HG03103 (cell line): Measurements from ENCODE around the gene GPX4.

Experiments
- ATAC-seq: cut with Tn5 transposase; IDR thresholded peaks from one replicate; pipeline ENCODE4 v1.9.1; 2021; ENCODE audit warnings: low read depth; ENCODE audit not compliant: unreplicated experiment

GPX4 gene

DNA sequence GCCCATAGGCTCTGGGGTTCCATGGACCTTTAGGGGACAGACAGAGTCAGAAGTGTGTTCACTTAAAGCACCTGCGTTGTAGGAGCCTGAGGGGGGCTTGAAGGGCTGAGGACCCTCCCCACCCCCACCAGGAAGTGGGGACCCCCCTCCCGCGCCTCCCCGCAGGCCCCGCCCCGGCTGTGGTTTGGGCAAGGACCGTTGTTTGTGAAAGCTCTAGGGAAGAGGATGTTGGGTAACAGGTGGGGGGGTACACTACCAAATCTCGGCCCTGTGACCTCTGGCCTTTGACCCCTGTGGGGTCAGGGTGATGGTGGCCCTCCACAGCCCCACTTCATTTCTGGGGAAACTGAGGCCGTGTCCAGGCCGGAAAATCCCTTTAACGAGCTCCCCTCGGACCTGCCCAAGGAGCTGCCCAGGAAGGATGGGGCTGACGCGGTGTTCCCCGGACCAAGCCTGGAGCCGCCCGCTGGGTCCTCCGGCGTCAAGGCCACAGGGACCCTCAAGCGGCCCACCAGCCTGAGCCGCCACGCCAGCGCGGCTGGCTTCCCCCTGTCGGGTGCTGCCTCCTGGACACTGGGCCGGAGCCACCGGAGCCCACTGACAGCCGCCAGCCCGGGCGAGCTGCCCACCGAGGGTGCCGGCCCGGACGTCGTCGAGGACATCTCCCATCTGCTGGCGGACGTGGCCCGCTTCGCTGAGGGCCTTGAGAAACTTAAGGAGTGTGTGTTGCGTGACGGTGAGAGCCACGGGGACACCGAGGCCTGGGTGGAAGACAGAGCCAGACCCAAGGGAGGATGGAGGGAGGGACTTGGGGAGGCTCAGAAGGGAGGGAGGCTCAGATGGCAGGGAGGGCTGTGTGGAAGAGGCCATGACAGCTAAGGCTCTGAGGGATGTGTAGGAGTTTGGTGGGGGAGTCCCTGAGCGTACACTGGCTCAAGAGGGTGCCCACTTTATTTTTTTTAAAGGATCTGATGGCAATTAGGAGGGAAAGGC is 35.5 kb upstream of the GPX4 start:
- ATAC-seq, result no peak

DNA sequence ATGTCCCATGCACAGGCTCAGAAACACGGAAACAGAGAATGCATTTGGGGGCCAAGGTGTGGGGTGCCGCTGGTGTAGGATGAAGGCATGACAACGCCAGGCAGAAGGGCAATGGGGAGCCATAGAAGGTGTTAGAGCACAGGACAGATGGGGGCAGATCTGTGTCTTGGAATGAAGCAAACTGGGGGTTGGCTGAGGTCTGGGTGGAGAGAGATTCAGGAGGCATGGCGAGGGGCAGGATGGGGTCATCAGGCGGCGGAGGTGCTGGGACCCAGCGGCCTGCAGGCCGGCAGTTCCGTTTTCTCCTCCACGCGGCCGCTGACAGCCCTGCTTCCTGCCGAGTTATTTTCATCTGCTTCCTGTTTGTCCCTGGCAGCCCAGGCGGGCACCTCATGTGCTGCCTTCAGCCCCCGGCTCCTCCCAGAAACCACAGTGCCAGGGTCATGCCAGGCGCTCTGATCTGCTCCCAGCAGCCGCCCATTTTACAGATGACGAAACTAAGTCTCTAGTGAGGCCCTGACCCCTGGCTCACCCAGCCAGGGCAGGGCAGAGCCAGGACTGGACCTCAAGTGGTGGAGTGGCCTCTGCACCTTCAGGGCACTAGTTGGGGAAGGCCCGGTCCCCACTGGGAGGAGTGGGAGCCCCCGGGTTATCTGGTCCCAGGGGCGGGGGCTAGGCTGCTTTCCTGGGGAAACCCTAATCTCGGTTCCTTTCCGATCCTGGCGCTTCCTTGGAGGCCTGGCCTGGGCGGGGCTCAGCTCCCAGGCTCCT is 34.6 kb upstream of the GPX4 start:
- ATAC-seq, result no peak

DNA sequence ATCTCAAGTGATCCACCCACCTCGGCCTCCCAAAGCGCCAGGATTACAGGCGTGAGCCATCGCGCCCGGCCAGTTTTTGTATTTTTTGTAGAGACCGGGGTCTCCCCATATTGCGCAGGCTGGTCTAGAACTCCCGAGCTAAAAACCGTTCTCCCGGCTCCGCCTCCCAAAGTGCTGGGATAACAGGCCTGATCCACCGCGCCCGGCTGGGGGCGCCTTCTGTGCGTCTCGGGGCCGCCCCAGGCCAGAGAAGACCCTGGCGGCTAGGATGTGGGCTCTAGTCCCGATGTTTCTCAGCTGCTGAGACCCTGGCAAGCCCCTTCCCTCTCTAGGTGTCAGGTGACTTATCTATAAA is 33.2 kb upstream of the GPX4 start:
- ATAC-seq, result no peak

DNA sequence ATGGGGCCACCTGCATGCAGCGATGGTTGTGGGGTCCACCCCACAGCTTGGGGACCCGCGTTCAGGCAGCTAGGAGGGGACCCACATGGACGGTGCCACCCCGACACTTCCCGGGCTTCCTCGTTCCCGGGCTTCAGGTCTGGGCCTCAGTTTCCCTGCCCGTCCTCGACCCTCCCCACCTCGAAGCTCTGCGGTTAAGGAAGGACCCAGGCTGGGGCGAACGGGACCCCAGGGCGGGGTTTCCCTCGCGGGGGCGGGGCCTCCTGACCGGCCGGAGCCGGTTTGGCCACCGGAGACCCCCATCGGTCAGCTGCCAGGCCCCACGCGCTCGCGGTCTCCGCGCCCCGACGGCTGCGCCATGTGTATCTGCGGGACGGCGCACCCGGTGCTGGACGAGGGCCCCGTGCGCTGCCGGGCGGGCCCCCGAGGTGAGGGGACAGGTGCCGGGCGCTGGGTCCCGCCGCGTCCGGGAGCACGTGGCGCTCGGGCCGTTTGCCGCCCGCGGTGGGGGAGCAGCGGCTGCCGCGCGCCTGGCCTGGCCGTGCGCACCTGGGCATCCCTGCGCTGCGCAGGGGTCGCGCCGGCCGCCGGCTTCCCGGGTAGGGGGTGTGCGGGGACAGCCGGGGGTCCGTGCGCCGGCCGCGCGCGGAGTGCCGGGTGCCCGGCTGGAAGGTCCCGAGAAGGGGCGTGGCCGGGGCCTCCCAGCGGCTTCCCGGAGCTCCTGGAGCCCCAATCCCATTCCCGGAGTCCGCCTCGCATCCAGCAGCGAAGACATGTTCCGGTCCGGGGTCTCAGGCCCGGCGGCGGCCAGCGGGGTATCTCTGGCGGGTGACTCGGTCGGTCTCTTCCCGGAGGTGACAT is 32.6 kb upstream of the GPX4 start:
- ATAC-seq, result no peak

DNA sequence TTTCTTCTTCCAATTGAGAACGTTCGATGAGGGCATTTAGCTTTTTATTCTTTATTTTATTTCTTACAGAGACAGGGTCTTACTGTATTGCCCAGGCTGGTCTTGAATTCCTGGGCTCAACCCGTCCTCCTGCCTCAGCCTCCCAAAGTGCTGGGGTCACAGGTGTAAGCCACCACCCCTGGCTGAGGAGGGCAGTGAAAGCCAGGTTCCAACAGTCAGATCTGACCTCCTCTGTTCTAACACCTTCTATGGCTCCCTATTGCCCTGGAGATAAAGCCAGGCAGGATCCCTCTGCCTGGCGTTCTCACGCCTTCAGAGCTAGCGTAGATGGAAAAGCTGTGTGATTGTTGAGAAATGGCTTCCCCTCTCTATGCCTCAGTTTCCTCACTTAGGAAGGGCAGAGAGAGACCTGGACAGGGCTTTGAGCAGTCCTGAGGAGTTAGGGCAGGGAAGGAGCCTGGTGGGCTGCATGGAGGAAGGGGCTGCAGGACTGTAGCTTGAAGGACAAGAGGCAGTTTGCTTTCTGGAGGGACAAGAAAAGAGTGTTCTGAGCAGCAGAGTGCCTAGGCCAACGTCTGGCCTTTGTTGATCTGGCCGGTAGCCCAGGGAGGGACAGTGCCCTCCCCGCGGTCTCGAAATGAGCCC is 31.3 kb upstream of the GPX4 start:
- ATAC-seq, result no peak

DNA sequence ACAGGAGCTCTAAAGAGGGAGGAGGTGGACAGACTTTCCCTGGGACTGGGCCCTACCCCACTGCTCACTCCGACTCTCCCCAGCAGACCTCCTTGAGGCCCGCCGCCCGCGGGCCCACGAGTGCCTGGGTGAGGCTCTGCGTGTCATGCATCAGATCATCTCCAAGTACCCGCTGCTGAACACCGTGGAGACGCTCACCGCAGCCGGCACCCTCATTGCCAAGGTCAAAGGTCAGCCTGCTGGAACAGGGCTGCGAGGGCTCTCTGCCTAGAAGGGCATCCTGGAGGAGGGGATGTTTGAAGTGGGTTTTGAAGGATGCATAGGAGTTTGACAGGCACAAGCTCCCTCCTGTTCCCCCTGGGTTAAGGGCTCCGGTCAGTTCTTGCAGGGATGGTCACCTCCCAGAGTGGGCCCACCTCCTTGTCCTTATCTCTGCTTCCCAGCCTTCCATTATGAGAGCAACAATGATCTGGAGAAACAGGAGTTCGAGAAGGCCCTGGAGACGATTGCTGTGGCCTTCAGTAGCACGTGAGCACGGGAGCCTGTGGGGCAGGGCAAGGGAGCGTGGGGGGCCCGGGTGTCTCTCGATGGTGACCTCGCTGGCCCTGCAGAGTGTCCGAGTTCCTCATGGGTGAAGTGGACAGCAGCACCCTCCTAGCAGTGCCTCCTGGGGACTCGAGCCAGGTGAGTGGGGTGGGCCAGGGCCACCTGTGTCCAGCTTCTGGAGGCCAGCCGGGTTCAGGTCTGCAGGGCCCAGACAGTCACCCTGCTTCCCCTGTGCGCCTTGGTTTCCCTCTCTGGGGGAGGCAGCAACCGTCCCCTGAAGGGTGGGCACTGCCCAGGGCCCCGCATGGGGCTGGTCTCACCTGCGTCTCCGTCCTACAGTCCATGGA is 30.5 kb upstream of the GPX4 start:
- no peak for ATAC-seq

DNA sequence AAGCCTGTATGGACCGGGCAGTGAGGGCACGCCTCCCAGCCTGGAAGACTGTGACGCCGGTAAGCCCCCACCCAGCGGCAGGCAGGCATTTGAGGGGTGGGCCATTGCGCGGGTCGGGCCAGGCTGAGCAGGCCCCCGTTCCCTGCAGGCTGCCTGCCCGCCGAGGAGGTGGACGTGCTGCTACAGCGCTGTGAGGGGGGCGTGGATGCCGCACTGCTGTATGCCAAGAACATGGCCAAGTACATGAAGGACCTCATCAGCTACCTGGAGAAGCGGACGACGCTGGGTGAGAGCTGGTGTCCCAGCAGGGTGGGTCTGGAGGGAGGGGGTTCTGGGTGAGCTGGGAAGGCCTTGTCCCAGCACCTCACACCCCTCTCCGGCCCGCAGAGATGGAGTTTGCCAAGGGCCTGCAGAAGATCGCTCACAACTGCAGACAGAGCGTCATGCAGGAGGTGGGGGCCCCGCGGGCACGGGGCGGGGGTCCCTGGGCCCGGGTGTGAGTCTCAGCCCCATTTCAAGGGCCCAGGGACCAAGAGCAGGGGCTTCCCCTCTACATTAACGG is 29.8 kb upstream of the GPX4 start:
- ATAC-seq, result no peak

DNA sequence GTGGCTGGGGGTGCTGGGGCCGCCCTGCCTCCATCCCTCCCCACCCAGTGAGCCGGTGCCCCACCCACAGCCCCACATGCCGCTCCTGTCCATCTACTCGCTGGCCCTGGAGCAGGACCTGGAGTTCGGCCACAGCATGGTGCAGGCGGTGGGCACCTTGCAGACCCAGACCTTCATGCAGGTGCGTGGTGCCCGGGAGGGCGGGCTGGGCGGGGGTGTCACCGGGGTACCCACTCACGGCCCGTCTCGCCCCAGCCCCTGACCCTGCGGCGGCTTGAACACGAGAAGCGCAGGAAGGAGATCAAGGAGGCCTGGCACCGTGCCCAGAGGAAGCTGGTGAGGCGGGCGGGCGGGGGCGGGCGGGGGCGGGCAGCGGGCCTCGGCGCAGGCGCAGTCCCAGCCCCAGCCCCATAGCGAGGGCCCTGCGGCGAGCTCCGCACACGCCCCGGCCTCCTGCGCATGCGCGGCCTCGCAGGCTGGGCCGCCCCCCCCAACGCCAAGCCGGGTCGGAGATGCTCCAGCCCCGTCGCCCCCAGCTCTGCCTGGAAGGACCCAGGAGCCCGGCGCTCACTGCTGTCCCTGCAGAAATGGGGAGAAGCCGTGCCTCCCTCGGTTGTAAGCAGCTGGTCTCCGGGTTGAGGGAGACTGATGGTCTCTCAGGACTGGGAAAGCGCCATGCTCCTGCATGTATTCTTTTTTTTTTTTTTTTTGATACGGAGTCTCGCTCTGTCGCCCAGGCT is 29.1 kb upstream of the GPX4 start:
- ATAC-seq, result no peak

DNA sequence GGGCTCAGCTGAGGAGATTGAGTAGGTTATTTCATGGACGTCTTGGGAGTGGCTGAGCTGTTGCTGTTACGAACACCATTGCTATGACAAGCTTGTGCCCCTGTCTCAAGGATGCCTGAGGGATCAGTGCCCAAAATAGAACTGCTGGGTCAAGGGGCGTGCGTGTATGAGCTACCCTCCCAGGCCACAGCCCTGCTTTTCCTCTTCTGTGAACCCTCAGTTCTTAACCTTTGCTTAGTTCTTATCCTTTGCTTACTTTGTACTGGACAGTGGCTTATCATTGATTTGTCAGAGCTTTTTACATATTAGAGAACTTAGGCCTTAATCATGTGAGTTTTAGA is 27.8 kb upstream of the GPX4 start:
- ATAC-seq, result no peak

DNA sequence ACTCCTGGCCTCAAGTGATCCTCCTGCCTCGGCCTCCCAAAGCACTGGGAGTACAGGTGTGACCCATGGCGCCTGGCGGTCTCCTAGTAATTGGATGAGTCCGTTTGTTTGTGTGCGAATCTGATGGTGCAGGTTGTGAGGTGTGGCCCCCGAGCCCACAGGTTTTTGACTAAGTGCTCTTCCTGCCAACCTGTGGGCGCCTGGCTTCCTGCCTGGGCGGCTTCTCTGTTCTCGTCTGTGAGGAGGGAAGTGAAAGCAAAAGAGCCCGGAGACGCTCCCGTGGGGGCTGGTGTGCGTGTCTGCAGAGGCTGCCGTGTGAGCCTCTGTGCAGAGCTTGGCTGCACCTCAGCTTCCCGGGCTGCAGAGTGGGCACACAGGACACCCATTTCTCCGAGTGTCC is 26.8 kb upstream of the GPX4 start:
- peak; percentile 59 for ATAC-seq

DNA sequence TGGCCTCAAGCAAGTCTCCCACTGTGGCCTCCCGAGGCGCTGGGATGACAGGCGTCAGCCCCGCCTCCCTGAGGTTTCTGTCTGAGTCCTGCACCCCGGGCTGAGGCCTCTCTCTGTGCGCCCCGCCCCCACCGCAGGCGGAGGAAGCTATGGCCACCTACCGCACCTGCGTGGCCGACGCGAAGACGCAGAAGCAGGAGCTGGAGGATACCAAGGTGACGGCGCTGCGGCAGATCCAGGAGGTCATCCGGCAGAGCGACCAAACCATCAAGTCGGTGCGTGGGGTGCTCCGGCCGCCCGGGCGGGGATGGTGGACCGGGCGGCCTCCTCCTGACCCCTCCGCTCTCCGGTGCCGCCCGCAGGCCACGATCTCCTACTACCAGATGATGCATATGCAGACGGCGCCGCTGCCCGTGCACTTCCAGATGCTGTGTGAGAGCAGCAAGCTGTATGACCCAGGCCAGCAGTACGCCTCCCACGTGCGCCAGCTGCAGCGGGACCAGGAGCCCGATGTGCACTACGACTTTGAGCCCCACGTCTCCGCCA is 24.2 kb upstream of the GPX4 start:
- ATAC-seq, result no peak

DNA sequence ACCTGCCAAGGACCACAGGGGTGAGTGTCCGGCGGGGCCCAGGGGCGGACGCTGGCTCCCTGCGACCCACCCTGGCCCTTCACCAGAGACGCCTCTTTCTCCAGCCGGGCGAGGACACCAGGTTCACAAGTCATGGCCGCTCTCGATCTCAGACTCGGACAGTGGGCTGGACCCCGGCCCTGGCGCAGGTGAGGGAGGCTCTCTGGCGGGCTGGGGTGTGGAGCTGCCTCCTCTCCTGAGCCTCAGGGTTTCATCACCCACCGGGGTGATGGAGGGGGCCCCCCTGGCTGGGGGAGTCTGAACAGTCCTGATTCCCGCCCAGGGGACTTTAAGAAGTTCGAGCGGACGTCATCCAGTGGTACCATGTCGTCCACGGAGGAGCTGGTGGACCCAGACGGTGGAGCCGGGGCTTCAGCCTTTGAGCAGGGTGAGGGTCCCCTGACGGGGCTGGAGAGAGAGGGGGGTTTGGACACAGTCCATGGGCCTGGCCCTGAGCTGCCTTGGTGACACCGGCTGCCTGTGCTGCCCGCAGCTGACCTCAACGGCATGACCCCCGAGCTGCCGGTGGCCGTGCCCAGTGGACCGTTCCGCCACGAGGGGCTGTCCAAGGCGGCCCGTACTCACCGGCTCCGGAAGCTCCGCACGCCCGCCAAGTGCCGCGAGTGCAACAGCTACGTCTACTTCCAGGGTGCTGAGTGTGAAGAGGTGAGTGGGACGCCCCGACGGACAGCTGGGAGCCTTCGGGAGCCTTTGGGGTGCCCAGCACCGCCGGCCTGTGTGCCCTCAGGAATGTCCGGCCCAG is 23.2 kb upstream of the GPX4 start:
- no peak for ATAC-seq

DNA sequence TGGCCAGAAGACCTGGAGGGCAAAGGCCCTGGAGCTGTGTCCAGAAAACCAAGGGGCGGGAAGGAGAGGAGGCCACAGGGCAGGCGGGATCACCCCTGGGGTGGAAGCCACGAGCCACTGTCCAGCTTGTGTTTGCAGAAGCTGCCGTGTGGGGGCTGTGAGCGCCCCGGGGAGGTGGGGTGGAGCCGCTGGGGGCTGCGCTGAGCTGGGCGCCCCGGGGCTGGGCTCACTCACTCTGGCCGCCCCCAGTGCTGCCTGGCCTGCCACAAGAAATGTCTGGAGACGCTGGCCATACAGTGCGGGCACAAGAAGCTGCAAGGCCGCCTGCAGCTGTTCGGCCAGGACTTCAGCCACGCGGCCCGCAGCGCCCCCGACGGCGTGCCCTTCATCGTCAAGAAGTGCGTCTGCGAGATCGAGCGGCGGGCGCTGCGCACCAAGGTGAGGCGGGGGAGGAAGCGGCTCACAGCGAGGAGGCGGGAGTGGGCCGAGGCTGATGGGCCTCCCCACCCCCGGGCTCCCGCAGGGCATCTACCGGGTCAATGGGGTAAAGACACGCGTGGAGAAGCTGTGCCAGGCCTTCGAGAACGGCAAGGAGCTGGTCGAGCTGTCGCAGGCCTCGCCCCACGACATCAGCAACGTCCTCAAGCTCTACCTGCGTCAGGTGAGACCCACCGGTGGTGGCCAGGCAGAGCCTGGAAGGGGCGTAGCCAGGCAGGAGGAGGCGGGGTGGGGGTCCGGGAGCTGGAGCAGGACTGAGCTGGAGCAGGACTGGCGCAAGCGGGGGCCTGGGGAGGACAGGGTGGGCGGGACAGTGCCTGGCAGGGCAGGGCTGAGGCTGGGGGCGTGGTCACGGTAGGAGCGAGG is 22.3 kb upstream of the GPX4 start:
- no peak for ATAC-seq

DNA sequence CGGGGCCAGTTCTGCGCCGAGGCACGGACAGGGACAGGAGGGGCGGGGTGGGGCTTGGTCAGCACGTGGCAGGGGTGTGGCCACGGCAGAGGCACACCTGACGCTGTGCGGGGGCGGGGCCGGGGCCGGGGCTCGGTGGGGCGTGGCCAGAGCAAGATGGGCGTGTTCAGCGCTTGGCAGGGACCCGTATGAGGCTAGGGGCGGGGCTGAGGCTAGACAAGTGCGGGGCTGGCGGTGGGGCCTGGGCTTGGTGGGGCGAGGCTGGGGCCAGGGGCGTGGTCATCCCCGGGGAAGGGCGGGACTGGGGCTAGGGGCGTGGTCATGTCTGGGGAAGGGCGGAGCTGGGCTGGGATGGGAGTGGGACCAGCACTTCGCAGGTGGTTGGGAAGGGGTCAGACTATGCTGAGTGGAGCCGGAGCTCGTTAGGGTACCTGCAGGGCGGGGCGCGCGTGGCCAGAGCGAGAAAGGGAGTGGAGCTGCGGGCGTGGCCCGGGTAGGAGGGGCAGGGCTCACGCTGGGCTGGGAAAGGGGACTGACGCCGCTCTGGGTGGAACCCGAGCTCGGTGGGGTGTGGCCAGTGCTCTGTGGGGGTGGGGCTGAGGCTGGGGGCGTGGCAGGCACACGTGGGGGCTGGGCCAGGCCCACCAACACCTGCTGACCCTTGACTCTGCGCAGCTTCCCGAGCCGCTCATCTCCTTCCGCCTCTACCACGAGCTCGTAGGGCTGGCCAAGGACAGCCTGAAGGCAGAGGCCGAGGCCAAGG is 21.4 kb upstream of the GPX4 start:
- no peak for ATAC-seq

DNA sequence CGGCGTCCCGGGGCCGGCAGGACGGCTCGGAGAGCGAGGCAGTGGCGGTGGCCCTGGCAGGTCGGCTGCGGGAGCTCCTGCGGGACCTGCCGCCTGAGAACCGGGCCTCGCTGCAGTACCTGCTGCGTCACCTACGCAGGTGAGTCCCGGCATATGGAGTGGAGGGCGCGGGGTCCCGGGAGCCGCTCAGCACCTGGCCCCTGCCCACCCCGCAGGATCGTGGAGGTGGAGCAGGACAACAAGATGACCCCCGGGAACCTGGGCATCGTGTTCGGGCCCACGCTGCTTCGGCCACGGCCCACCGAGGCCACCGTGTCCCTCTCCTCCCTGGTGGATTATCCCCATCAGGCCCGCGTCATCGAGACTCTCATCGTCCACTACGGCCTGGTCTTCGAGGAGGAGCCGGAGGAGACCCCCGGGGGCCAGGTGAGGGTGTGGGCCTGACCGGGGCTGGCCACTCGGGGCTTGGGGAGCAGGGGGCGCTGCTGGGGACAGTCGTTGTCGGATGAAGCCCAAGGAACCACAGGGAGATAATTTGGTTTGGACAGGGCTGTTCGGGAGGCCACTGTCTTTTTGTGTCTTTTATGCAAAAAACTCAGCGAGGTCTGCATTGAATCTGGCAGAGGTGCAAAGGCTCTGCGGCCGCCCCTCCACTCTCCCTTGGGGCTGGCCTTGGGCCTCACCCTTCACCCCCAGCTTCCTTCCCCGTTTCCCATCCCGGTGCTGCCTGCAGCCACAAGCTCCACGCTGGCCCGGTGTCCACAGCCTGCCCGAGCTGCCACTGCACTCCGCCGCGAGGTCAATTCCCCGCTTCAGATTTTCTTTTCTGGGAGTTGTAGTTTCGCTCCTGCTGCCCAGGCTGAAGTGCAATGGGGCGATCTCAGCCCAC is 20.6 kb upstream of the GPX4 start:
- no peak for ATAC-seq
